Keratinocyte (primary cell): ENCODE measurements around the gene ANKRD40. TPM values are rescaled to one million over a fixed set of nuclear protein-coding genes. Genes with fewer than 3 reads are reported as not detected.

ENCODE experiments used
- DNase-seq: peaks from one replicate; pipeline ENCODE4 v3.0.0-alpha.2; 2011; ENCODE audit warnings: low read depth, missing footprints, low spot score
- FAIRE-seq: peaks from 2 replicates; lab custom pipeline; 2011; peaks lifted over from hg19 to GRCh38; lab: Jason Lieb, UNC
- H2AFZ ChIP-seq: 2 replicates; pipeline ENCODE4 v1.6.0; 2012; ENCODE audit warnings: low read length, control low read depth, inconsistent platforms; ENCODE audit not compliant: control insufficient read depth
- H3K27ac ChIP-seq: 2 replicates; pipeline ENCODE4 v1.5.1; 2011; ENCODE audit warnings: low read length; ENCODE audit not compliant: control insufficient read depth, insufficient read depth
- H3K27me3 ChIP-seq: 3 replicates; pipeline ENCODE4 v1.6.0; 2011; ENCODE audit warnings: low read length; ENCODE audit not compliant: control insufficient read depth, insufficient read depth; ENCODE audit errors: extremely low read depth
- H3K36me3 ChIP-seq, 2 experiments: 2 replicates in 1 of 2; 3 replicates in 1 of 2; pipeline ENCODE4 v1.5.1; 2011; ENCODE audit warnings: low read length in 2 of 2, mild to moderate bottlenecking in 1 of 2; ENCODE audit not compliant: control insufficient read depth in 2 of 2, insufficient read depth in 2 of 2; ENCODE audit errors: extremely low read depth in 1 of 2
- H3K4me1 ChIP-seq: 3 replicates; pipeline ENCODE4 v1.5.1; 2011; ENCODE audit warnings: low read length; ENCODE audit not compliant: control insufficient read depth, insufficient read depth; ENCODE audit errors: extremely low read depth
- H3K4me2 ChIP-seq: 3 replicates; pipeline ENCODE4 v1.6.0; 2011; ENCODE audit warnings: low read depth, low read length; ENCODE audit not compliant: control insufficient read depth, insufficient read depth; ENCODE audit errors: extremely low read depth
- H3K4me3 ChIP-seq, 3 experiments: fragments of 200-600 bp in 1 of 3; sonication (generic) in 1 of 3; 2 replicates in 2 of 3; 3 replicates in 1 of 3; pipeline ENCODE4 v1.5.1; 2011 to 2016; ENCODE audit warnings: low read length in 3 of 3, mild to moderate bottlenecking in 3 of 3, control low read depth in 2 of 3, inconsistent platforms in 1 of 3, low read depth in 1 of 3, mixed read lengths in 1 of 3, mixed run types in 1 of 3, moderate library complexity in 1 of 3; ENCODE audit not compliant: control insufficient read depth in 2 of 3, insufficient read depth in 2 of 3; ENCODE audit errors: extremely low read depth in 1 of 3
- H3K79me2 ChIP-seq: 2 replicates; pipeline ENCODE4 v1.6.0; 2012; ENCODE audit warnings: low read length; ENCODE audit not compliant: control insufficient read depth, insufficient read depth
- H3K9ac ChIP-seq: 3 replicates; pipeline ENCODE4 v1.6.0; 2011; ENCODE audit warnings: low read length; ENCODE audit not compliant: control insufficient read depth, insufficient read depth; ENCODE audit errors: extremely low read depth
- H3K9me1 ChIP-seq: 3 replicates; pipeline ENCODE4 v1.6.0; 2011; ENCODE audit warnings: low read length; ENCODE audit not compliant: control insufficient read depth, insufficient read depth; ENCODE audit errors: extremely low read depth
- H3K9me3 ChIP-seq: 2 replicates; pipeline ENCODE4 v1.5.1; 2012; ENCODE audit warnings: low read depth, low read length; ENCODE audit not compliant: control insufficient read depth
- H4K20me1 ChIP-seq: 3 replicates; pipeline ENCODE4 v1.6.0; 2011; ENCODE audit warnings: low read length; ENCODE audit not compliant: control insufficient read depth, insufficient read depth; ENCODE audit errors: extremely low read depth
- CTCF ChIP-seq, 3 experiments: IDR thresholded peaks in 1 of 3; conservative IDR thresholded peaks in 1 of 3; optimal IDR thresholded peaks in 1 of 3; 2 replicates in 2 of 3; 3 replicates in 1 of 3; pipeline versions ENCODE3 to v1.5.1; 2011; ENCODE audit warnings: low read length in 3 of 3, mild to moderate bottlenecking in 3 of 3, moderate library complexity in 2 of 3, control low read depth in 1 of 3, inconsistent platforms in 1 of 3; ENCODE audit not compliant: insufficient read depth in 2 of 3; ENCODE audit errors: extremely low read depth in 1 of 3
- EZH2 ChIP-seq: IDR thresholded peaks from one replicate; pipeline ENCODE4 v1.6.1; 2012; ENCODE audit warnings: inconsistent platforms, mild to moderate bottlenecking, low read length, moderate library complexity
- dilution Hi-C: fragments of 300-500 bp; cut with MboI; formaldehyde crosslinking; loops from one replicate; pipeline ENCODE4 v1.7.0; 2020; ENCODE audit warnings: low sequenced_read_pairs; ENCODE audit not compliant: extremely low pct_ligation_motif_present
- polyA plus RNA-seq, 5 experiments: library from polyadenylated mRNA; depleted of rRNA in 3 of 5; stranded (reverse) in 3 of 5; stranded (forward) in 1 of 5; unstranded in 1 of 5; fragments of >200 nt; gene quantifications; 1 replicate in 1 of 5; 2 replicates in 3 of 5; 3 replicates in 1 of 5; pipeline versions ENCODE4 v1.2.1 to v1.2.3, GENCODE V29; 2011 to 2012; ENCODE audit warnings: missing spikeins in 2 of 5, low read depth in 1 of 5, low replicate concordance in 1 of 5

ANKRD40 gene
- polyA plus RNA-seq, 1 donor (not counting 4 experiments of a cell fraction or from before 2014, with no cell fraction given) = 32.7 TPM

- no peaks in the 10 kb centered on the region for H4K20me1 ChIP-seq
- dilution Hi-C loops = no loop called here
- H3K9me1 ChIP-seq = no peaks in the 10 kb centered on the region
- DNase-seq (no peak), FAIRE-seq (no peak)
- H3K4me2 ChIP-seq = no peak overlapping the region
- H3K9me3 ChIP-seq = no peaks in the 10 kb centered on the region
- TF ChIP-seq CTCF (optimal IDR thresholded peaks at IDR 0.05 in 1 of 3, IDR thresholded peaks at IDR 0.05 in 1 of 3, conservative IDR thresholded peaks at IDR 0.05 in 1 of 3; ENCODE audit: extremely low read depth in 1 of 3, insufficient read depth in 2 of 3, low read length in 3 of 3) (no peak), EZH2 (no peak)
- H3K27me3 ChIP-seq = no peaks in the 10 kb centered on the region
- H3K9ac ChIP-seq = no peak overlapping the region
- H3K79me2 ChIP-seq = peaks cover 2% of the 10 kb centered on the region
- no peak overlapping the region for H2AFZ ChIP-seq
- H3K4me3 ChIP-seq = no peak overlapping the region
- H3K27ac ChIP-seq = no peak overlapping the region
- H3K4me1 ChIP-seq = peaks cover 28% of the 10 kb centered on the region
- H3K36me3 ChIP-seq = peaks cover 0 to 13% of the 10 kb centered on the region in 2 experiments
Observed at GRCh38 chr17:50657627-50658026, 50.1 kb downstream of the ANKRD40 start.

- H3K9me1 ChIP-seq = no peaks in the 10 kb centered on the region
- H3K36me3 ChIP-seq = peaks cover 0 to 13% of the 10 kb centered on the region in 2 experiments
- FAIRE-seq (no peak), DNase-seq (no peak)
- H3K4me2 ChIP-seq = no peak overlapping the region
- peaks cover 23% of the 10 kb centered on the region for H3K4me1 ChIP-seq
- TF ChIP-seq EZH2 (no peak), CTCF (optimal IDR thresholded peaks at IDR 0.05 in 1 of 3, IDR thresholded peaks at IDR 0.05 in 1 of 3, conservative IDR thresholded peaks at IDR 0.05 in 1 of 3; ENCODE audit: extremely low read depth in 1 of 3, insufficient read depth in 2 of 3, low read length in 3 of 3) (no peak)
- no peaks in the 10 kb centered on the region for H3K27me3 ChIP-seq
- no peak overlapping the region for H3K9ac ChIP-seq
- no peaks in the 10 kb centered on the region for H4K20me1 ChIP-seq
- no peak overlapping the region for H3K4me3 ChIP-seq
- H3K79me2 ChIP-seq = peaks cover 2% of the 10 kb centered on the region
- no peak overlapping the region for H2AFZ ChIP-seq
- H3K27ac ChIP-seq = no peak overlapping the region
- no peaks in the 10 kb centered on the region for H3K9me3 ChIP-seq
- dilution Hi-C loops = no loop called here
Observed at GRCh38 chr17:50657054-50657453, 50.7 kb downstream of the ANKRD40 start.
